ENCODE results near the gene DYNC1I1. TPM values are rescaled to one million over a fixed set of nuclear protein-coding genes. Genes with fewer than 3 reads are reported as not detected.

Gene DYNC1I1
- total RNA-seq, 1 experiment from 2014 or later = 11.9 TPM

GRCh38 chr7:96080027-96080426 is 307.7 kb downstream of the DYNC1I1 start:
- H3K4me1 ChIP-seq = peaks cover 5% of the 10 kb centered on the region
- H3K36me3 ChIP-seq = no peaks in the 10 kb centered on the region
- H3K4me3 ChIP-seq = no peak overlapping the region
- H3K27me3 ChIP-seq = no peaks in the 10 kb centered on the region
- no peaks in the 10 kb centered on the region for H3K9me3 ChIP-seq (replicated peaks)
- no peak for DNase-seq
- H3K27ac ChIP-seq = no peak overlapping the region

DNA sequence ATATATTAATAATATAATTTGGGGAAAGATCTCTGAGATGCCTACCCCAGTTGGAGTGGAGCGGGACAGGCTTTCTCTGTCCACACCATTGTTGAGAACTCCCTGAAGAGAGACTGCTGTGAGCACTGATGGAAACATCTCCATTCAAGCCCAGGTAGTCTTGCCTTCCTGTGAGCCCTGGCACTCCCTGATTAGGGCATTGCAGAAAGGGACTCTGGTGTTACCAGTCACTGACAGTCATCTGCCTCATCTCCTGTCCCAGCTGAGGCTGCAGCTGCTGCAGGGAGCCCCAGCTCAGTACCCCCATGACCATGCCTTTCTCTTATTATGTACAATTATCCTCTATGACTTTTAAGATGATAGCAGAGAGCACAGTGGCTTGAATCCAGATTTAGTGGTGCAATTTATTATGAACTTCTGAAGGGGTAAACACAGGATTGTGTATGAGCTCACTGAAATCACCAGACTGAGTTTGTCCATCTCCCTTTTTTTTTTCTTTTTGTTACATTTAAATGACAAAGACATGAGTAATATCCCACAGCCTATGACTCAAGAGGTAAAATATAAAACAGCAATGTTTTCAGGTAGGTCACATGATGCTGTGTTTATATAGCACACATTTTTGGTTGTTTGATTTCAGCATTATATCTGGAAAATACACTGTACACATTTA is 312.7 kb downstream of the DYNC1I1 start:
- Histone ChIP-seq H3K27me3 (no peaks in the 10 kb centered on the region), H3K4me1 (no peaks in the 10 kb centered on the region), H3K27ac (no peak overlapping the region), H3K36me3 (no peaks in the 10 kb centered on the region; the same call in 1 of the 2 replicates), H3K4me3 (no peak overlapping the region), H3K9me3 (replicated peaks) (no peaks in the 10 kb centered on the region)
- no peak for DNase-seq

GRCh38 chr7:96085953-96086352 is 313.6 kb downstream of the DYNC1I1 start:
- Histone ChIP-seq H3K27me3 (no peaks in the 10 kb centered on the region), H3K9me3 (replicated peaks) (no peaks in the 10 kb centered on the region), H3K4me1 (no peaks in the 10 kb centered on the region), H3K27ac (no peak overlapping the region), H3K4me3 (no peak overlapping the region), H3K36me3 (no peaks in the 10 kb centered on the region; the same call in 1 of the 2 replicates)
- no peak for DNase-seq

- Histone ChIP-seq H3K27me3 (no peaks in the 10 kb centered on the region), H3K36me3 (no peaks in the 10 kb centered on the region; the same call in 1 of the 2 replicates), H3K27ac (no peak overlapping the region), H3K4me1 (no peaks in the 10 kb centered on the region), H3K9me3 (replicated peaks) (no peaks in the 10 kb centered on the region), H3K4me3 (no peak overlapping the region)
- DNase-seq = no peak
These were observed 316.2 kb downstream of the DYNC1I1 start for GRCh38 chr7:96088579-96088978.

DNA sequence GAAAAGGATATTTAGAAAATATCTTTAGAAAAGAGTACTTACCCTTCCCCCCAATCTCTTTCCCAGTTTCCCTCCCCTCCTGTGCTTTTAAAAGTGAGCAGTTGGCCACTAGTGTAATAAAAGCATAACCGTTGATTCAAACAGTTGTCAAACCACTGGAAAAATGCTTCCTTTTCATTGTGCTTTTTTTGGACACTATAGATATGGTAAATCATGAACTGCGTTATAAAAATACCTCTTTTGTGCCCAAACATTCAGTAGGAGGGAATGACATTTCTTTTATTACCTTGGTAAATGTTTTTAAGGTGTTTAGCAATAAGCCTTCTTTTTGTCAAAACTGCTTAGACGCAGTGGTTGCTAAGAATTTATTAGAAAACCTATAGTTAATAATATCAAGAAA is 317.2 kb downstream of the DYNC1I1 start:
- Histone ChIP-seq H3K27me3 (no peaks in the 10 kb centered on the region), H3K27ac (no peak overlapping the region), H3K36me3 (no peaks in the 10 kb centered on the region; the same call in 1 of the 2 replicates), H3K4me1 (no peaks in the 10 kb centered on the region), H3K9me3 (replicated peaks) (no peaks in the 10 kb centered on the region), H3K4me3 (no peak overlapping the region)
- no peak for DNase-seq

GRCh38 chr7:96090756-96091155 is 318.4 kb downstream of the DYNC1I1 start:
- Histone ChIP-seq H3K36me3 (no peaks in the 10 kb centered on the region; the same call in 1 of the 2 replicates), H3K4me1 (no peaks in the 10 kb centered on the region), H3K4me3 (no peak overlapping the region), H3K27me3 (no peaks in the 10 kb centered on the region), H3K9me3 (replicated peaks) (no peaks in the 10 kb centered on the region), H3K27ac (no peak overlapping the region)
- peak; percentile 10 to 53 for DNase-seq

GRCh38 chr7:96093435-96093834 is 321.1 kb downstream of the DYNC1I1 start:
- Histone ChIP-seq H3K4me1 (no peaks in the 10 kb centered on the region), H3K36me3 (no peaks in the 10 kb centered on the region; the same call in 1 of the 2 replicates), H3K27ac (no peak overlapping the region), H3K27me3 (no peaks in the 10 kb centered on the region), H3K9me3 (replicated peaks) (no peaks in the 10 kb centered on the region), H3K4me3 (no peak overlapping the region)
- DNase-seq = no peak

DNA sequence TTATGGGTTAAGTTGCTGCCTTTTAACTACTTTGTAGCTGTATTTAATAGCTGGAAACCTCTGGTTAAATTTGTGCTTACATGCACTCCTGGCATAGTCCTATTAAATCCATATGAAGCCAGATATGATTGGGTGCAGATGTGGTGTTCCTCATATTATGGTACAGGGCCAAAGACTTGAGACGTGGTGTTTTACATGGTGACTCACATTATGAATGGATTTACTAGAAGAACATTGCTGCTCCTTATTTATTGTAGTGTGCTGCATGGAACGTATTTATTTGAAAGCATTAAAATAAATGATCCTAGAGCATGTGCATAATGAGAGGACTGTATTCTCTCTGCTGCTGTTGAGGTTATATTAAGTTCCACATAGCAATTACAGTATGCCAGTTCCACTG is 325.5 kb downstream of the DYNC1I1 start:
- Histone ChIP-seq H3K9me3 (replicated peaks) (no peaks in the 10 kb centered on the region), H3K4me3 (no peak overlapping the region), H3K27me3 (no peaks in the 10 kb centered on the region), H3K36me3 (no peaks in the 10 kb centered on the region), H3K4me1 (no peaks in the 10 kb centered on the region), H3K27ac (no peak overlapping the region)
- no peak for DNase-seq

GRCh38 chr7:96100737-96101136 is 328.4 kb downstream of the DYNC1I1 start:
- Histone ChIP-seq H3K27ac (no peak overlapping the region), H3K27me3 (no peaks in the 10 kb centered on the region), H3K4me1 (no peaks in the 10 kb centered on the region; the same call in 1 of the 2 replicates), H3K9me3 (replicated peaks) (no peaks in the 10 kb centered on the region), H3K36me3 (no peaks in the 10 kb centered on the region), H3K4me3 (no peak overlapping the region)
- DNase-seq = no peak

DNA sequence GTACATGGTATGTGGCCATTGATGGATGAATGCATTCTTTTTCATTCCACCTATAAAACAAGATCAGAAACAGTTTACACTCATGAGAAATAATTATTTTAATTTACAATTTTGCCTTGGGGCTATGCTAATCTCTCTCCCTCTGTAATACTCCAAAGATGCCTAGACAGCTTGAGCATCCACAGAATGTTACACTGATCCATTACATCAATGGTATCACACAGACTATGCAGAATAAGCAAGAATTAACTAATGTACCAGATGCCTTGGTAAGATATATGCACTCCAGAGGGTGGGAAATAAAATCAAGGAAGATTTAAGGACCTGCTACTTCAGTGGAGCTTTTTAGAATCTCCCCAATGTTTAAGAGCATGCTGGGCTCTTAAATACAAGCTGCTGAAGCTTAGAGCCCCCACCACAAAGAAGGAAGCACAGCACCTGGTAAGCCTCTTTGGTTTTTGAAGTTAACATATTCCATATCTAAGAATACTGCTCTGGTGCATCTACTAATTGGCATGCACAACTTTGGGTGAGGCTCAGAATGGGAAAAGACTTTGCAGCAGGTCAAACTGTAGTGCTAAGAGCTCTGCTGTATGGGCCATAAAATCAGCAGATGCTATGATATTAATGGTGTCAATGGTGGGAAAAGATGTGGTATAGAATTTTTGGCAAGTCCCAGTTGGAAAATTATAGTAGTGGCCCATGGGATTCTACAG is 329.9 kb downstream of the DYNC1I1 start:
- H3K36me3 ChIP-seq = no peaks in the 10 kb centered on the region
- H3K4me1 ChIP-seq = no peaks in the 10 kb centered on the region; the same call in 1 of the 2 replicates
- DNase-seq = no peak
- no peaks in the 10 kb centered on the region for H3K9me3 ChIP-seq (replicated peaks)
- no peaks in the 10 kb centered on the region for H3K27me3 ChIP-seq
- no peak overlapping the region for H3K27ac ChIP-seq
- H3K4me3 ChIP-seq = no peak overlapping the region

DNA sequence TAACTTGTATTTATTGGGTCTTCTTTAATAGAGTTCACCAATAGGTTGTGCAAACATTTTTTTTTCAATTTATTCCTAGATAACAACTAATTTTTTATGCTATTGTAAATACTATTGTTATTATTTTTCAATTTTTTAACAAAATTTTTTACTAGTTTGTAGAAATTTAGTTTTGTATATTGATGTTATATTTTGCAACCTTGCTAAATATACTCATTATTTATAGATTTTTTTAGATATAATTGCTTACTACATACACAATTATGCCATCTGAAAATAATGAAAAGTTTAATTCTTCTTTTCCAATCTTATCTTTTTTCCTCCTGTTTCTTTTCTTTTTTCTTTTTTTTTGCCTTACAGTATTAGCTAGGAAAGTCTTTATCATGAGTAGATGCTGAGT is 332.6 kb downstream of the DYNC1I1 start:
- Histone ChIP-seq H3K9me3 (replicated peaks) (no peaks in the 10 kb centered on the region), H3K4me3 (no peak overlapping the region), H3K4me1 (no peaks in the 10 kb centered on the region; the same call in 1 of the 2 replicates), H3K36me3 (no peaks in the 10 kb centered on the region), H3K27ac (no peak overlapping the region), H3K27me3 (no peaks in the 10 kb centered on the region)
- DNase-seq = no peak

GRCh38 chr7:96111405-96111804 is 339.1 kb downstream of the DYNC1I1 start:
- Histone ChIP-seq H3K36me3 (no peaks in the 10 kb centered on the region), H3K27me3 (no peaks in the 10 kb centered on the region), H3K4me1 (no peaks in the 10 kb centered on the region), H3K27ac (no peak overlapping the region), H3K9me3 (replicated peaks) (no peaks in the 10 kb centered on the region), H3K4me3 (no peak overlapping the region)
- DNase-seq = no peak

GRCh38 chr7:96114190-96114589 is 341.8 kb downstream of the DYNC1I1 start:
- Histone ChIP-seq H3K4me3 (no peak overlapping the region), H3K9me3 (replicated peaks) (no peaks in the 10 kb centered on the region), H3K36me3 (no peaks in the 10 kb centered on the region), H3K27me3 (no peaks in the 10 kb centered on the region), H3K4me1 (peaks cover 6% of the 10 kb centered on the region), H3K27ac (no peak overlapping the region)
- no peak for DNase-seq

DNA sequence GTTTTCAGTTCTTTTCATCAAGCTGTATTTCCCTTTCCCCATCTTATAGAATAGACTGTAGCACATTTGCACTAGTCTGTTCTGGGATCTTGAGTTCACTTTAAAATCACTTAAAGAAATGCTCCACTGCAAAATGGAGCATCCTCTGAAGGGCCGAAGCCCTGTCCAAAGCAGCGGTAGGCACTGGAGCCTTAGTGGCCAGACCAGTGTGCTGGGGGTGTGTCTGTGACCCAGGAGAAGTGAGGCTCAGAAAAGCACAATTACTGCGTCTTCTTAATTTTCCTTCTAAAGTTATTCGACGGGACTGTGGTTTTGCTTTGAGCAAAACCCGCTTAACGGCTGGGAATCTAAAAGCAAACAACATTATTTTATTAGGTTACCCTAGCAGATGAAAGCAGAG is 343.8 kb downstream of the DYNC1I1 start:
- Histone ChIP-seq H3K4me1 (peaks cover 7% of the 10 kb centered on the region), H3K27ac (no peak overlapping the region), H3K9me3 (replicated peaks) (no peaks in the 10 kb centered on the region), H3K4me3 (no peak overlapping the region), H3K27me3 (no peaks in the 10 kb centered on the region), H3K36me3 (peaks cover 12% of the 10 kb centered on the region)
- no peak for DNase-seq

DNA sequence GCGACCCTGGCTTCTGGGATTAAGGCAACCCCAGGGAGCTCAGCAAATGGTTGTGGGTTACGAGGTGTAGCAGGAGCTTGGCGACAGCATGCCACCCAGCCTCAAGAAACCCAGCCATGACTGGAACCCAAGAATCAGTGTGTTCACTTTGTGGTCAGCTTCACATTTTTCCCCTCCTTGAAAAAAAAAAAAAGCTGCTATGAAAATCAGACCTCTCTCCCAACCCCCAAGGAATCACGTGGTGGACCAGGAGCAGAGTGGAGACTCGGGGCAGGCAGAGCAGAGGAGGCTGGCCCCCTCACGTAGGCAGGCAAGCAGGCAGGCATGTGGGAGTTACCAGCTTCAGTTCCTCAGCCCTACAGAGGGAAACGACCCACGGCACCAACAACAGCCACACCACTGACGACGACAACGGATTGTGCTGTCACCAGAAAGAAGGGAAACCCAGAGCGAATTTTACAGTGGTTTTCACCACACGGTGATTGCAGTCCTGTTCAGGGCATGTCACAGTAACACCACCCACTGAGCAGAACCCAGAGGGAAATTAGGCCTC is 346.2 kb downstream of the DYNC1I1 start:
- DNase-seq = peak; percentile 64 to 68
- peak overlapping the region; percentile 44 for H3K27ac ChIP-seq

More for the DNA sequence above, 346.2 kb downstream of the DYNC1I1 start:
- H3K9me3 ChIP-seq (replicated peaks) = no peaks in the 10 kb centered on the region
- H3K36me3 ChIP-seq = peaks cover 19% of the 10 kb centered on the region
- peaks cover 7% of the 10 kb centered on the region for H3K4me1 ChIP-seq
- H3K27me3 ChIP-seq = no peaks in the 10 kb centered on the region
- H3K4me3 ChIP-seq = peak overlapping the region; percentile 29; the same call in 1 of the 2 replicates
